HG02943 (cell line): ENCODE data around the gene TENM4.

Source experiments
- ATAC-seq: cut with Tn5 transposase; IDR thresholded peaks from one replicate; pipeline ENCODE4 v1.9.1; 2021; ENCODE audit warnings: mild to moderate bottlenecking, low read depth, moderate library complexity; ENCODE audit not compliant: unreplicated experiment

Gene TENM4

GRCh38 chr11:79046366-79046765 is 394.5 kb downstream of the TENM4 start:
- ATAC-seq, result no peak

GRCh38 chr11:79045800-79046304 is 395.0 kb downstream of the TENM4 start:
- no peak for ATAC-seq

DNA sequence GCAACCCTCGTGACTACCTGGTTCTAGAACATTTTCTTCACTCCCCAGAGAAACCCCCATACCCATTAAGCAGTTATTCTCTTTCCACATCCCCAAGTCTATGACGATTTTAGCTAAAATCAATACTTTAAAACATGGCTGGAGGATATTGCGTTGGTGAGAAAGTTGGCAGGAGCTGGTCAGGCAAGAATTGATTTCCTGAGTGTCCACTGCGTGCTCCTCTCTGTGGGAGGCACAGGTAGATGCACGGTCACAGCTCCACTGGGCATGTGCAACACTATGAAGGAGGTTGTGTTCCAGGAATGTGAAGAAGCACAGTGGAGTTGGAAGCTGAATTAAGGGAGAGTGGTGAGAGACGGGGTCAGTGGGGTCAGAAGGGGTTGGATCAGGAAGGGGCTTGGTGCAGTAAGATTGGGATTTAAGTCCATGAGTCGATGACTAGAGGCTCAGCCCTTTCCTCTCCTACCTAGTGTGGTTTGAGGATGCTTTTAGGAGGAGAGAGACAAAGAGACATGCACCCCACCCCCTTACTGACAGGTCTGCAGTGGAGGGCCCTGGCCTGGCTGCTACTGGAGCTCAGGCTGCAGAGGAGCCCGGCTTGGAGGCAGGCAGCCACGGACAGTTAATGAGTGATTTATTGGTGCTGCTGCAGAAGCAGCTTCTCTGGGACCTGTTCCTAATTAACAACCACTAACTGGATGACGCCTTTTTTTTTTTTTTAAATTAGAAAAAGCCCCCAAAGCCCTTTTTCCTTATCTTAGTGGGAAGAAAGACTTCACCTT is 395.6 kb downstream of the TENM4 start:
- ATAC-seq, result no peak

- ATAC-seq, result no peak
Measured at GRCh38 chr11:79044201-79044600, 396.6 kb downstream of the TENM4 start.

DNA sequence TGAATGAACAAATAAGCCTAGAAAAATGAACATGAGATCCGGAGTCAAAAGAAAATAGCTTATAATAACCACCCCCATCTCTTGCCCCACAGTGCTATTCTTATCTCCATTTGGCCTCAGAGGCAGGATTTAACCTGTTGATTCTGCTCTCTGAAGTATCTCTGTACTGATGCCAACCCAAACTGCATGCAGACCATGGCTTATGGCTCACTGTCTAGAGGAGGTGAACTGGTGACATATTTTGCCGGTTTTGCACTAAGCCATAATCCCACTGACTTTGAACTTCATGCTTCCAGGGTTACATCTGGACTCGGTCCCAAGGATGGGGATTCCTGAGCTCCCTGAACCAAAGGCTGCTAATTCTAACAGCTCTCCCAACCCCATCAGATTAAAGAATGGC is 397.1 kb downstream of the TENM4 start:
- no peak for ATAC-seq

GRCh38 chr11:79042824-79043223 is 398.0 kb downstream of the TENM4 start:
- ATAC-seq, result no peak

GRCh38 chr11:79040348-79040747 is 400.5 kb downstream of the TENM4 start:
- ATAC-seq, result no peak

- no peak for ATAC-seq
Measured at GRCh38 chr11:79039122-79039521, 401.7 kb downstream of the TENM4 start.

DNA sequence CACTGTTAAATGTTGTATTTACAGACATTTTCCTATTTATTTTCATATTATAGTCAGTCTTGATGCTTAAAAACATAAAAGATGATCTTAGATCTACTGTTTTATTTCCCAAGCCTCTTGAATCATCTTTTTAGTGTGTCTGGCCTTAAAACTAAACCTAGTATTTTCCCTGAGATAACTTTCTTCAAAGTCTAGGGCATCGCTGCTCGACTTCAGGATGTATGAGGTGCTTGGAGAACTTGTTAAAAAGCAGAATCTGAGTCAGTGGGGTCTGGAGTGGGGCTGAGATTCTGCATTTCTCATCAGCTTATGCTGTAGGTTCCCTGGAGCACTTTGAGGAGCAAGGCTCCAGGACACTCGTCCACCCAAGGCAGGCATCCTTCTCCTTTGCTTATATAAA is 404.9 kb downstream of the TENM4 start:
- no peak for ATAC-seq

- ATAC-seq, result no peak
Measured at GRCh38 chr11:79033833-79034232, 407.0 kb downstream of the TENM4 start.

- no peak for ATAC-seq
Measured at GRCh38 chr11:79030448-79030847, 410.4 kb downstream of the TENM4 start.

DNA sequence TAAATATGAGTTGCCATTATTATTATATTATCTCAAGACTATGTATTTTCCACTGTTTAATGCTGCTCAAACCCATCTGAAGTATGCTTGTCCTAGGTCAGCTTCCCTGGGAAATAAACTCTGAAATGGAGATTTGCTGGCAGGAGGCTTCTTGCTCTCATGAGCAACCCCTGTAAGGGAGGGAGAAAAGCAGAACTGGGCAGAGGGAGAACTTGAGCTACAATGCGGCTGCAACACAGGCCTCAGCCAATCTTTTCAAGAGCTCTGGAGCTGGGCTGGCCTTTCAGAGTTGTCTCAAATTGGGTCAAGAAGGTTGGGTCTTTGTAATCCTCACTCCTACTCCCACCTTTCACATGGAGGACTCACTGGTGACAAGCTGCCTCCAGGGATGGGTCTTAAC is 412.6 kb downstream of the TENM4 start:
- ATAC-seq, result no peak

- no peak for ATAC-seq
Measured at GRCh38 chr11:79026803-79027445, 413.9 kb downstream of the TENM4 start.

GRCh38 chr11:79025622-79026021 is 415.2 kb downstream of the TENM4 start:
- no peak for ATAC-seq

DNA sequence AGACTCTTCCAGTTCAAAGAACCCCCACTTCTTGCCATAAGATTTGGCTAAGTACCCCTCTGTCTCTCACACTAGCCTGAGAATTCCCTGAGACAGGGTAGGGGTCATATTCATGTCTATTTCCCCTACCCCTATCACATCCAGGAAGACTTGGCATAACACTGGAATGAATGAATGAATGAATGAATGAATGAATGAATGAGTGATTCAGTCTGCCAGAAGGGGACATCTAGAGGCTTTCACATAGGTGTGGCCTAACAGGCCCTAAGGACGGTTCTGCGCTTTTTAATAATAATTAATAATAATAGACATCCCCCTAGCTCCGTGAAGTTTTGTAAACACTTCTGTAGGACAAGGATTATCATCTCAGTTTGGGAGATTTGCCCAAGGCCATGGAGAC is 415.7 kb downstream of the TENM4 start:
- no peak for ATAC-seq

DNA sequence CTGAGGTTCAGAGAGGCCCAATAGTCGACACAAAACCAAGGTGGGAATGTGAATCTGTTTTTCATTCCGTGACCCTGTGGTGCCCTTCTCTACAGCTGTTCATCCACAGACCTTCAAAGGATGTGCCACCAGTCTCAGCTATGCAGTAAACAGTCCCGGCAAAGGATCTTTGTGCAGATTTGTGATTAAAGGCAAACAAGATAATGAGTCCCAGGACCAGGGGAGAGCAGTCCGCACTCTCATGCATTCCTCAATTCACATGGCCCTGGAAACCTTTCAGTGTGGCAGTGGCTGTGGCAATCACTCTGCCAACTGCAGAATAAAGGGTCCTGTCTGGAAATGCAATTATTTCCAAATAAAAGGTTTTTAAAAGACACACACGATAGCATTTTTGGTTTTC is 418.6 kb downstream of the TENM4 start:
- ATAC-seq, result no peak

DNA sequence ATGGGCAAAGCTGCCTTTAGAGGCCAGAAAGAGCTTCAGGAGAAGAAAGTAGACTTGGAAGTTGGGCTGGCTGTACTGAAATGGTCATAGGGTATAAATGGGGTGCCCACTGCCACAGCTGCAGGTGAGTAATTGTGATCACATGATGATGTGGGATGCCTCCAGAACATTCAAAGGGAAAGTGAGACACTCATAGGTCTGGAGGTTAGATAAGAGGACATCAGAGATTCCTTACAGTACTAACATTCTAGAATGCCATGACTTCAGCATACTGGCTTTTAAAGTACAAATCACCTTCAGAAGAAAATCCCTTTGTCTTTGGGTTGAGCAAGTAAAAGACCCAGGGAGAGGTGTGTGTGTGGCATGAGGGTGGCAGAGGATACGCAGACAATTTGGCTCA is 419.2 kb downstream of the TENM4 start:
- no peak for ATAC-seq

- ATAC-seq, result no peak
Measured at GRCh38 chr11:79019975-79020374, 420.9 kb downstream of the TENM4 start.

GRCh38 chr11:79019277-79019676 is 421.6 kb downstream of the TENM4 start:
- ATAC-seq, result no peak

GRCh38 chr11:79018371-79018849 is 422.4 kb downstream of the TENM4 start:
- ATAC-seq, result no peak

- no peak for ATAC-seq
Measured at GRCh38 chr11:79017811-79018210, 423.0 kb downstream of the TENM4 start.

DNA sequence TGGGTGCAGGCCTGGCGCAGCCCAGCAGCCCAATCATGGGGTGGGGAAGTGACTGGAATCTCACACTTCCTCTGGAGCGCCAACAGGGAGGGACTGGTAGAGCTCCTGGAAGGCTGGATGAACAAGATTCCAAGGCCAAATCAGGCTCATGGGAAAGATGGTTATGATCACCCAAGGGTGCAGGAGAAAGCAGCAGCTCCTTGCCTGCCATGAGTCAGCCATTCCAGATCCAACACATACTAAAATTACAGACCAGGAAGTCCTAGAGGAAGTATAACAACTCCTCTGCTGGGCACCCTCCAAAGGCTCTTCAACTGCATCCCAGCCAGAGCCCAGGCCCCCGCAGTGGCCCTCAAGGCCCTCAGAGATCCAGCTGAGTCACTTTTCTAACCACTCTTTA is 427.3 kb downstream of the TENM4 start:
- ATAC-seq, result no peak
